ENCODE results near the gene KRT71.
"Not testable (repeated sequence)": the region's sequence is repeated elsewhere in the genome, so short reads cannot be mapped to it uniquely, and the experiment has no call there.

Gene KRT71

DNA sequence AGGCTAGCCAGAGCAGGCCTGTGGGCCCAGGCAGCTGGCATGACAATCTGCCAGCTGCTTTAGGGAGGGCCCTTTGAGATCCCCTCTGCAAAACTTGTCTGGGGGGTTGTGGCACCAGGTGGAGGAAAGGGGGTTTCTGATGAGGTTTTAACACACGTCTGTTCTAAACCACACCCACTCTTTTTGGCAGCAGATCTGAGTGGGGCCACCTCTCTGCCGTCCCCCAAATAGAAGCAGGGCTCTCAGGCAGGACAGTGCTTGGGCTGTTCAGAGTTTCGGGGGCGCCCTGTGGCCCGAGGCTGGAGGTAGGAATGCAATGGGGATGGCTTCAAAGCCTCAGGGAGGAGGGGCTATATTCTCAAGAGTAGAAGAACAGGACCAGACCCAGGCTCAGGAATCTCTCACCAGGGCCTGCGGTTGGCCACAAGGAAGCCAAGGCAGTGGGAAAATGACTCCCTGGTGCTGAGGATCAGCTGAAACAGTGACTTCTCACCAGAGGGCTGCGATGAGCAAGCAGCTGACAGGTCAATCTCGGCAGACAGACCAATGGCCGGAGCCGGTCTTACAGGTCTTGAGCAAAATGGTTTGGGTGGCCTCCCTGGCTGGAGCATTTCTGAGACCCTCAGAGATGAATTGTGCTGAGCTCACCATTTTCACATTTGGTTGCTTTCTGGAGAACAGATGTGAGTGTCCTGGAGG, 31.2 kb downstream of the KRT71 start:
- DNase-seq (ENCODE audit: low read depth in 3 of 3) = no peak

- no peak for DNase-seq (ENCODE audit: low read depth in 3 of 3)
Observed at GRCh38 chr12:52521175-52521567, 31.8 kb downstream of the KRT71 start.

DNA sequence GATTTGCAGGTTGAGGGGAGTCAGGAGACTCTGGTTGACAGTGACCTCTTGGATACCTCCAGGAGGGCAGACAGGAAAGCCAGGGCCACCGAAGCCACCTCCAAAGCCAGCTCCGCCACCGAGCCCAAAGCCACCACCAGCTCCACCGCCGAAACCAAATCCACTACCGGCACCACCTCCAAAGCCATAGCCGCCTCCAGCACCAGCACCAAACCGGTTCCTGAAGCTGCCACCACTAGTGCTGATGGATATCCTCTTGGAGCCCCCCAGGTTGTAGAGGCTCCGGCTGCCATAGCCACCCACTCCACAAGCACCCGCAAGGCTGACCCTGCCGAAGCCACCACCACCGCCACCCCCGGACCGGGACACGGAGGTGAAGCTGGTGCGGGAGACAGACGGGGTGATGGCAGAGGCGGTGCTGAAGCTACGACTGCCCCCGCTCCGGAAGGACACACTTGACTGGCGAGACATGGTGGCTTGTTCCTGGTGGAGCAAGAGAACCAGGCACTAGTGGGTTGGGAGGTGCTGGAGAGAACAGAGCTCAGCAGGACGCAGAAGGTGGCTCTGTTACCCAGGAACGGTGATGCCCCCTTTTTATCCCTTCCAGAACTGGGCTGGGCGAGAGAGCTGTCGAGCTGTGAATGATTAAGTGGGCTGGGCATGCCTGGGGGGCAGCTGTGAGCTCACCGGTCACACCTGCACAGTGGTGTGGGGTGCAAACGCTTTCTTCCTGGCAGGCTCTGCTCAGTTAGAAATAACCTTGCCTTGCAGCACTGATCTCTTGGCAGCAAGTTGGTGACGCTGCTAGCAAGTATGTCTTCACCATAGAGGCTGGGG, 32.9 kb downstream of the KRT71 start, which contains the start of gene KRT5:
Gene KRT5 (minus strand): TSS at position 569 of the 837 bp plus-strand sequence. CDS start 98 bp downstream, at position 471.
- DNase-seq (ENCODE audit: low read depth in 3 of 3) = no peak

GRCh38 chr12:52519387-52519703, 33.6 kb downstream of the KRT71 start:
- no peak for DNase-seq (ENCODE audit: low read depth in 3 of 3)

DNA sequence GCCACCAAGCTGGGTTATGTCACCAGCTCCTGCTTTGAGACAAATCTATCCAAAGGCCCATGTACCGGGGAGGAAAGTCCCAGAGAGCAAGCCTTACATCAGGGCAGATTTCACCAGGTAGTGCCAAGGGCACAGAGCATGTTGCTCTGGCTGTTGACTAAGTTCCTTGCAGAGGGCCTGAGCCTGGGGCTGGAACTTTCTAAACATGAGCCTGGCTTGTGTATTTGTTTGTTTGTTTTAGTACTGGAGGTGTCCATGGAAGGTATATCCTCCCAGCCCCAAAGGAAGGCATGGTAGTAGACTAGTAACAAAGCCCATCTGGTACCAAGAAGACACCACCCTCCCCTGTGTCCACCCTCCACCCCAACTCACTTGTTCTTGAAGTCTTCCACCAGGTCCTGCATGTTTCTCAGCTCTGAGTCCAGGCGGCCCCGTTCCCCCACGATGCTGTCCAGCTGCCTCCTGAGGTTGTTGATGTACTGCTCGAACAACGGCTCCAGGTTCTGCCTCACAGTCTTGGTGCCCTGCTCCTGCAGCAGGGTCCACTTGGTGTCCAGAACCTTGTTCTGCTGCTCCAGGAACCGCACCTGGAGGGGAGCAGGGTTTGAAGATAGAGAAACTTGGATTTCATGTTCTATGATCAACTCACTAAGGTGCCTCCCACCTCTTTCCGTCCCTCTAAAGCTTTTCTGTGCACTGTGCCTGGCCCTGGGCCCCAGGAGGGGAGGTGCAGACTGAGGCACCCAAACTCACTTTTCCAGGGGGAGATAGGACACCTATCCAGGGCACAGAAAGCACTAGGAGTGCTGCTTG, 34.2 kb downstream of the KRT71 start:
- DNase-seq (ENCODE audit: low read depth in 3 of 3) = no peak

DNA sequence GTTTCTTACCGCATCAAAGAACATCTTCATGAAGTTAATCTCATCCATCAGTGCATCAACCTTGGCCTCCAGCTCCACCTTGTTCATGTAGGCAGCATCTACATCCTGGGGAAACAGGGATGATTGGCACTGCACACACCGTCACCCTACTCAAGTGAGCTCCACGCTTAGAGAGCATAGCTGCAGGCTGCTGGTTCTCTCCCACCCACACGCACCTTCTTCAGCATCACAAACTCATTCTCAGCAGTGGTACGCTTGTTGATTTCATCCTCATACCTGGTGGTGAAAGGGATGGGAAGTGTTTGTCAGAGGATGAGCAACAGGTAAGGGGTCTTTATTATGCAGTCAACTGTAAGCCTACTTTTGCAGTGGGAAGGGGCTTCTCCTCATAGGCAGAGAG, 35.1 kb downstream of the KRT71 start:
- no peak for DNase-seq (ENCODE audit: low read depth in 3 of 3)

- DNase-seq (ENCODE audit: low read depth in 3 of 3) = no peak
Observed at GRCh38 chr12:52517005-52517835, 35.7 kb downstream of the KRT71 start.

DNA sequence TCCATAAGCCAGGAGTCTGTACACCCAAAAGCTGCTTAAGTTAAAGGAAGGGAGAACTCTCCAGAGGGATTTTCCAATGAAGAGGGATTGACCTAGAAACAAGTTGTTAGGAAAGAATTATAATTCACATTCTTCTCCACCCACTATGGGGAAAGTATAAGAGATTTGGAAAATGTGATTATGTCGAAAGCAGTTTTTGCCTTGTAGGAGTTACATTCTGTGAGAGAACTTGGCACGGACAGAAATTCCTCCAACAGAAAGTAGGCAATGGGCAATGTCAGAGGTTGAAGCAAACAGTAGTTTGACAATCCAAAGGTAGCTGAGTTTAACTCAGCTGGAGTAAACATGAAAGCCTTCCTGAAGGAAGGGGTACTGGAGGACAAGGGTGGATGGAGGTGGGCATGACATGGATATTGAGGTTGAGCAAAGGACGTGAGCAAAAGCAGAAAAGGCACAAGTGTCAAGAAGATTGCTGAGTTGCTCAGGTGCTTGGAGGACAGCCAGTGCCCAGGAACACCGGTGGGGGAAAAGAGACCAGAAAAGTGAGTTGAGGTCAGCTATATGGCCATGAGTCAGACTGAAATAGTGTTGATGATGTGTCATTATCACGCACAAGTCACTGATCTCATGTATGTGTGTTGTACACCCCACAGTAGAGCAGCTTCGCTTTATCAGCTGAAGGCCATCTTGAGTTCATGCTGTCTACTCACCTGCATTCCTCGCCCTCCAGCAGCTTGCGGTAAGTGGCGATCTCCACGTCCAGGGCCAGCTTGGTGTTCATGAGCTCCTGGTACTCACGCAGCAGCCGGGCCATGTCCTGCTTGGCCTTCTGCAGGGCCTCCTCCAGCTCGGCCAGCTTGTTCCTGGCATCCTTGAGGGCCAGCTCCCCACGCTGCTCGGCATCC, 36.8 kb downstream of the KRT71 start:
- no peak for DNase-seq (ENCODE audit: low read depth in 3 of 3)

- DNase-seq (ENCODE audit: low read depth in 3 of 3) = no peak
Observed at GRCh38 chr12:52515319-52515646, 37.7 kb downstream of the KRT71 start.

DNA sequence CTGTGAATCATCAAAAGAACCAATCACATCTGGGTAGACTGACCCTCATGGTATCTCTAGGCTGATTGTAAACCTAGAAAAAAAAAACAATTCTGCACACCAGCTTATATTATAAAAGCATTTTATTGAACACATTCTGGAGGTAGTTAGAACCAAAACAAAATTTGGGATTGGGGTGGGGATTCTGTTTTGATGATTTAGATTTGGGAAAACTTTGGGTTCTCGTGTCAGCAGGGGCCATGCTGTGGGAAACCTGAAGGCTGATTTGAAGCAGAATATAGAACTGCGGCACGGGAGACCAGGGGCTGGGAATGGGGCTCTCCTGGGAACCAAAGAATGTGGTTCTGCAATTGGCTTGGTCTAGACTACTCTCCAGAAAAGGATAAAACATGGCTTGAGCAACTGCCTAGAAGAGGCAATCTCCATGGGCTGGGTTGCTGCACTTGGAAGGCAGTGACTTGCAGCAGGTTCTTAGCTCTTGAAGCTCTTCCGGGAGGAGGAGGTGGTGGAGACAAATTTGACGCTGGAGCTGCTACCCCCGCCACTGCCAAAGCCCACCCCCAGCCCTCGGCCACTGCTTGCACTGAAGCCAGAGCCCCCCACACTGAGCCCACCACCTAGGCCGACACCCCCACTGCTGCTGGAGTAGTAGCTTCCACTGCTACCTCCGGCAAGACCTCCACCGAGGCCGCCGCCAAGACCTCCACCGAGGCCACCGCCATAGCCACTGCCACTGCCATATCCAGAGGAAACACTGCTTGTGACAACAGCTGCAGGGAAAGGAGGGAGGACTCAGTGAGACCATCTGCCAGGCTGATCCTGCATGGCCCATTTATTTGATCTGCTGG, 38.2 kb downstream of the KRT71 start:
- DNase-seq (ENCODE audit: low read depth in 3 of 3) = no peak

GRCh38 chr12:52513736-52514135, 39.2 kb downstream of the KRT71 start:
- no peak for DNase-seq (ENCODE audit: low read depth in 3 of 3)

GRCh38 chr12:52508211-52508610, 44.7 kb downstream of the KRT71 start:
- no peak for DNase-seq (ENCODE audit: low read depth in 3 of 3)

DNA sequence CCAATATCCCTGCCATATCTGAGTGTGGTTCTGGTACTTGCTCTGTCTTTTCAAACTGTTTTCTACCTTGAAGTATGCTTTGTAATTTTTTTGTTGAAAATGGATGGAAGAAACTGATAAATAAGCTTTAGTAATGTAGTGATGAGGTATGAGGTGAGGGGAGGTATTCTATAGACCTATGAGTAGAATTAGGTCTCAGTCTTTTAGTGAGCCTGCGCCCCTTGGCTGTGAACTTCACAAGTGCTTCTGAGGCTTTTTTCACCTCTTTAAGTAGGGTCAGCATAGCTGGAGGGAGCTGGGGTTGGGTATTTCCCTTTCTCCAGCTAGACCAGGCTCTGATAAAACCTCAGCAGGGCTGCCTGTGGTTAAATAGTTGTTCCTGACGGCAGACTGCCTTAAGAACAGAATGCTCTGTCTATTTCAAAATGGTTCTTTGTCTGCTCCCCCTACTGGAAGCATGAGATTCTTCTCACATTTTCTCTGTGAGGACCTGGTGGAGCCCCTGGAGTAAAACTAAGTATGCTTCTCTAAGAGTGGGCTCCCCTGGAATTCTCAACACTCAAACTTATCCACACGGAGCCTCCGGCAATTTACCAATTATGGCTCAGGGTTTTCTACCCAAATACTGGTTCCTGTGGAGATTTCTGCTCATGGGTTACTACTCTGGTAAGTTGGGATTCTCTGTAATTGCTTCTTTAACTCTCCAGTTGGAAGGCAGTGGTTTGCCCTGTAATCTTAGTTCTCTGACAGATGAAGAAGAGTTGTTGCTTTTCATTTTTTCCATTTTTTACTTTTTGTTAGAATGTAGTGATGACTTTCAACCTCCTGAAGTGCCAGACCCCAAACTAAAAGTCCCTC, 45.9 kb downstream of the KRT71 start:
- no peak for DNase-seq (ENCODE audit: low read depth in 3 of 3)

- DNase-seq (ENCODE audit: low read depth in 3 of 3) = no peak
Observed at GRCh38 chr12:52502877-52503276, 50.1 kb downstream of the KRT71 start.

DNA sequence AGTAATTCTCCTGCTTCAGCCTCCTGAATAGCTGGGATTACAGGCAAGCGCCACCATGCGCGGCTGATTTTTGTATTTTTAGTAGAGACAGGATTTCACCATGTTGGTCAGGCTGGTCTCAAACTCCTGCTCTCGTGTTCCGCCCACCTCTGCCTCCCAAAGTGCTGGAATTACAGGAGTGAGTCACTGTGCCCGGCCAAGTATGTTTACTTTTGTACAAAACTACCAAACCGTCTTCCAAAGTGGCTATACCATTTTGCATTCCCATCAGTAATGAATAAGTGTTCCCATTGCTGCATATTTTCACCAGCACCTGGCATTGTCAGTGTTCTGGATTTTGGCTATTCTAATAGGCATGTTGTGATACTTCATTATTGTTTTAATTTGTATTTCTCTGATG, 51.5 kb downstream of the KRT71 start:
- DNase-seq (ENCODE audit: low read depth in 3 of 3) = no peak

DNA sequence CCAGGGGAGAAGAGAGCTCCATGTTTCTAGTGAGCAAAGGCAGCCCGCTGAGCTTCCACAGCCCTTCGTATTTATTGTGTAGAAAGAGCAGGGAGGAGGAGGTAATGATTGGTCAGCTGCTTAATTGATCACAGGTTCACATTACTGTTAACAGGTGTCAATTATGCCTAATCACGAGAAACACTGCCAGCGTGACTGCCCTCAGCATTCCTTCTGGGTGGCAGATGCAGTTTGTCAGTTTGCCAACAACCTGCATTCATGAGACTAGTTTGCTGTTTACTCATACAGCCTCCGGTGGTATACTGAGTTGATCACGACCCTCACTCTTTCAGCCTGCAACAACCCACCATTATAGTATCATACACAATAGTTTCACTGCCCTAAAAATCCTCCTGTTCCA, 52.4 kb downstream of the KRT71 start:
- DNase-seq (ENCODE audit: low read depth in 3 of 3) = not testable (repeated sequence)

DNA sequence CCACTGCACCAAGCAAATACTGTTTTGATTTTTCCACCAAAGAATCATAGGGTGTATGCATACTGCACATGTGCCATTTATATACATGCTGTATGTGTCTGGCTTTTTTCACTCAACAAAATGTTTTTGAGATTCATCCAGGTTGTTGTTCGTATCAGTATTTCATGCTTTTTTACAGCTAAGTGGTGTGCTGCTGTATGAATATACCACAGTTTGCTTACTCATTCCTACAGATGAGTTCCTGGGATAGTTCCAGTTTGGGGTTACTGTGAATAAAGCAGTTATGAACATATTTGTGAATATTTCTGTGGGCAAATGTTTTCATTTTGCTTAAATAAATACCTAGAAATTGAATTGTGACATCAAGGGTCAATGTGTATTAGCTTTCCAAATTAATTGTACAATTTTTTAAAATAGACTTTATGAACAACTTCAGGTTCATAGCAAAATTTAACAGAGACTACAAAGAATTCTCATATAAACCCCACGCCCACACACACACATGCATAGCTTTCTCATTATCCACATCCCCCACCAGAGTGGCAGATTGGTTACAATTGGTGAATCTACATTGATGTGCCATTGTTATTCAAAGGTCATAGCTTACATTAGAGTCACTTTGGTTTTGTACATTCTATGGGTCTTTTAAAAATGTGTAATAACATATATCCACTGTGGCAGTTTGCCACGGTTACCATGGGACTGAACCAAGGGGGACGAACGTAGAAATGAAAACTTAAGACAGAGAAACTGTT, 53.0 kb downstream of the KRT71 start:
- no peak for DNase-seq (ENCODE audit: low read depth in 3 of 3)

GRCh38 chr12:52498946-52499345, 54.0 kb downstream of the KRT71 start:
- DNase-seq (ENCODE audit: low read depth in 3 of 3) = no peak
